HG03103 (cell line): Measurements from ENCODE around the gene ALPK1.

Source experiments
- ATAC-seq: cut with Tn5 transposase; IDR thresholded peaks from one replicate; pipeline ENCODE4 v1.9.1; 2021; ENCODE audit warnings: low read depth; ENCODE audit not compliant: unreplicated experiment

The ALPK1 gene

DNA sequence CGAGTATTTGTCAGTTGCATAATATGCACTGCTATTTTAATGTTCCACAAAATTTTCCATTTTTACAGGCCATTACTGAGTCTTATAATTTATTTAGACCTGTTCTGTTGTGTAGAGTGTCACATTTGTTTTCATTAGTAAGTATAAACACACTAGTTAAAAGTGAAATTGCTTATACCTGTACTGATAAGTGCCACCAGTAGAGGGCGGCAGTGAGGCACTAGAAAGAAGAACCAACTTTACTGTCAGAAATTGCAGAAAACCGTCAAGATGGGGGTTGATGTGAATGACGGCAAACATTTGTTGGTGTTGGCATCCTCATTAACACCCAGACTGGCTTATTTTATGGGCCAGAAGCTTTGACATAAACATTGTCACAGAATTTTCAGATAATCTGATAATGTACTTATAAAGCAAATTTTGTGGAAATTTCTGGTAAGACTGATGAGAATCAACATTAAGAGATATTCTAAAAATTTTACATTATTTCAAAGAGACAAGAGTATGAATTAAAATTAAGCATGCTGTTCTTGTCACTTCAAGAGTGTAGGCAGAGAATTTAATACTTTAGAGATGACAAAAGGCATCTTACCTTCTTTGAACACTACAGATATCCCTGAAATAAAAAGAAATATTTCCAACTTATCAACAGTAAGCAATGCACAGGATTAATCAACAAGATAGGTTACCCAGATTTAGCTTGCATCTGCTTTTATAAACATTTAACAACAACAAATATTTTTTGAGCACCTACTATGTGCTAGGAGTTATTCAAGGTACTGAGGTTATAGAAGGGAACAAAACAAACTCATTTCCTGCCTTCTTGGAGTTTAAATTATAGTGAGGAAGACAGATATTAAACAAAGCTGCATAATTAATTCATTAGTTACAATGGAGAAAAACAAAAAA, 24.9 kb downstream of the ALPK1 start:
- no peak for ATAC-seq

DNA sequence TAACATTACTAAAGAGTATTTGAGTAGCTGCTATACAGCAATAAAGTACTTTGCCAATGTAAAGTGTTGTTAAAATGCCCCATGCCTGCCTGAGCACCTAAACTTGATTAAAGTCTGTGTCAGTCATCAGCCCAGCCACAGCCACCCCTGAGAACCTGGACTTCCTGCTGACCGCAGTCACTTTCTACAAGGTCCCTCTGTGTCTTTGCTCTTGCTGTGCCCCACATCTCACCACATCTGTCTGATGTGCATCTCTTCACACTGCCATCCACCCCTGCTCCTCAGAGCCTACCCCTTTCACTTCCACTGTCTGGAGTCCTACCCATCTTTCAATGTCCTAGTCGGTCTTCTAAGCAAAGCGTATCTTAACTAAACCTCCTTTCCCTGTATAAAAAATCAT, 25.7 kb downstream of the ALPK1 start:
- ATAC-seq, result no peak

DNA sequence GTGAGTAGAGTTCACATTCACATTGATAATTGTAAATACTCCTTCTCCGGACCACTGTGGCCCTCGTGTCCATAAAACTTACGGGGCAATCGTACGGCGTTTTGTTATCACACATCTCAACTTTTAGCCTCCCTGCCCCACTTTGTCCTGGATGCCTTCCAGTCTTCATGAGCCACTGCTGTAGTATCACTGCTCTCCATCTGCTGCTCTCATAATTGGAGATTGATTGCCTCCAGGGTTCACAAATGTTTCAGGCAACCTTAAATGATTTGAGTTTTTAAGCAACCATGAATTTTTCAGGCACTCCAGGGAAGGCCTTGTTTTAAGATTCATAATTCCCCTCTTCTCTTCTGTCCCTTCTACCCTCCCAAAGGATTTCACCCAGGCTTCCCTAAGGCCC, 28.4 kb downstream of the ALPK1 start:
- ATAC-seq, result no peak

DNA sequence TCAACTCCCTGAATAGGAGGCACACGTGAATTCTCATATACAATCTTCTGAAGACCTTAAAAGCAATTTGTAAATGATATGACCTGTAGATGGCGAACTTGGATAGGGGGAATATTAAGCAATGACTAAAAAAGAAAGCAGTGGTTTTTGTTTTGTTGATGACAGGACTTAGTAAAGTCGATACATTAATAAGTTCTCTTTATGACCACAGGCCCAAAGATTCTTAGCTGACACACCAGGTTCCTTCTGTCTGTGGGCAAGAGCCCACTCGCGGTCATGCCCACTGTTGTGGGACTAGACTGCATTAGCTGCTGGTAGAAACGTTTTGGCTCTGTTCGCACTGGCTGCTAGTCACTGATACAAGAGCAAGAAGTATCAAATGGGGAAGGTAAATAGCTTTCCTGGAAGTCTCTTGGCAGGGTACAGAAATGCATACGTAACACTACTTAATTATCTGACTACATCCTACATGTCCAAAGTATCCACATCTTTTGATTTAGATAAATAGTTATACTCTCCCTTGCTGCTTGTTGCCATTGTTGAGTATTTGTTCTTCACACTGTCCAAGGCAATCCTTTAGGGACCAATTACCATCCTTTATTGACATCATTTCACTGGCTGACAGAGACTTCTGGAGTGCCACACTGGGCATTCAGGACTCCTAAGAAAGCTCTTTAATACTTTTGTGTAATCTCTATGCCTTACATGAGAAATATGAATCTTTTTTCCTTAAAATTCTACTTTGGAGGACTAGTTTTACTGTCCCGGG, 31.0 kb downstream of the ALPK1 start:
- peak; percentile 81 for ATAC-seq

DNA sequence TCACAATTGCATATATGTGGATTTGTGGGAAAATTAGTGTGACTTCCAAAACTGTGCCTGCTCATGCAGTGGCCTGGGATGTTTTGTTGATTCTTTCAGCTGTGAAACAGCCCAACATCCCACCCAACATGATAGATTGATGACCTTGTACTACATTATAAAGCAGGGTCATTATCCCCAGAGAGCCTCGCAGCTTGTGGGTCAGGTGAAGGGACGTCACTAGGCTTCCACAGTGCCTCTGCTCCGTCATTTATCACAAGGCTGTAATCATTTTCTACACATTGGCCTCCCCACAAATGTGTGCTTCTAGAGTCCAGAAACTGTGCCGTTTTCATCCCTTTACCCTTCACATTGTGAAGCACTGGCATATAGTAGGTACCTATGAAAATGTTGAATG, 31.6 kb downstream of the ALPK1 start:
- ATAC-seq, result no peak

DNA sequence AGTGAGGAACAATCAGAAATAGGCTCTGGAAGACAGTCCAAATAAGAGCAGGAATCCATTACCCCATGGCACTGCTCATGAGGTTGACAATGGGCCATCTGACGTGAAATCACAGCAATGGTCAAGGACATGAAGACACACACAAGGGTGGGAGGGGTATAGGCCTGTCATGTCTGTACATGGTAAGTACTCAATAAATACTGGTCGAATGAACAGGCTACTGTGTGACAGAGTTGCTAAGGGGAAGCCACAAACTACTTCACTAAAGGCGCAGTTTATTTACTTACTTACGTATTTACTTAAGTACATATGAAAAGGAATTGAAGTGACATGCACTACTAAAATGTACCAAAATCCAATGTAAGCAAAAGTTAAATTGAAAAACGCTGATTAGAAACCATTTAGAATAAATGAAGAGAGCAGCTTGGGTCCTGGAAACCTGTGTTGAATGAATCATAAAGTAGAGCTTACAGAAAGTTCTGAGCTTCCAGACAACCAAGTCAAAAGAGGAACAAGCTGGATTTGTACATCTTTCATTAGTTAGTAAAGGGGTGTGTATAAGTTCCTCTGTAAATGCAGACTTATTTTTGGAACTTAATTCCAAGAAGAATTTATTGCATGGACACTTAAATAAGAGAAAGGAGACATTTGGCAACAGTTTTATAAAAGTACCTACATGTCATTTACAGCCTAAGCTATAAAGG, 32.7 kb downstream of the ALPK1 start:
- ATAC-seq, result no peak

DNA sequence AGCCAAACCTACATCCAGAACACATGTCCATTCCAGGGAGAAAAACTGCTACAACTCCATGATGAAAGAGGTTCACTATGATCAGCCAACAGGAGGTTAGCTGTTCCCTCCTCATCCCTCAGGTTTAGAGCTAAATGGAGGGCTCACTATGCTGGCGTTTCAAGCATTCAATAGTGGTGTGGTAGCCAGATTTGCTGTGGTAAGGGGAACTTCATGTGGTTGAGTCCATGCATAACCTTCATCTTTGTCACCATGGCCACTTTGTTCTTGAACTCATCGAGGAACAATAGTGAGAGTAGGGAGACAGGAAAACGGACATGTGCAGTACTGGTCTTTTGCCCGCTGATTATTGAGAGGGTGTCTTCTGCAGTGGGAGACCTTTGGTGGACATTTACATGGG, 33.8 kb downstream of the ALPK1 start:
- ATAC-seq, result no peak

DNA sequence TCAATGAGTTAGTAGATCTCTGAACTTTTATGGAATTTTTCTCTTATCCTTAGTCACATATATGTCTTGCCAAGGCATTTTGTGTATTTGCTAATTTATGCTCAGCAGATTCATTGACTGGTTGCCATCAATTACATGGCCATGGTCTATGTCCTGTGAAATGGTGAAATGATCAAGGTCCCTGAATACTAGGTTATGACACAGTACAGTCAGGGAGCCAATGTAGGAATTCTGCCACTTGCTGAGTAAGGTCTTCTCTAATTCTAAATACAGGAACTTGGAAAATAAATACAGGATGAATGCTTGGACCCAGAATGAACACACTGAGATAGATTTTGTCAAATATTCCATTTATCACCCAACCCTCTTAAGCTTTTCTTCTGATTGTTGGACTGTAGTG, 35.2 kb downstream of the ALPK1 start:
- ATAC-seq, result no peak

DNA sequence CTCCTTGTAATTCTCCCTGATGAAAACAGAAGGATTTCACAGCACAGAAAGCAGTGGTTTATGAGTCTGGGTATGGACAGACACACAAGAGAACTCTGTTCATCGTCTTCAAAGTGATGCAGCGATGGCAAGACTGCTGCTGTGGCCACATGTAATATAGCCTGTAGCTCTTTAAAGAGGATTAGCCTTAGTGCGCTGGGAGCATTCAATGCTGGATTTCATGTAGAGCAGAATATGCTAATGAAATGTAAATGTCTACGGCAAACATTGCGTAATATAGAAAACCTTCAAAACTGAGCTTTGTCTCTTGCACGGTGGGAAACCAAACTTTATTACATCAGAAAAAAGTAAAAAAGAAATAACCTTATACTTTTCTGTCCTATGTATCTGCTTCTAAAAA, 42.9 kb downstream of the ALPK1 start:
- ATAC-seq, result no peak

DNA sequence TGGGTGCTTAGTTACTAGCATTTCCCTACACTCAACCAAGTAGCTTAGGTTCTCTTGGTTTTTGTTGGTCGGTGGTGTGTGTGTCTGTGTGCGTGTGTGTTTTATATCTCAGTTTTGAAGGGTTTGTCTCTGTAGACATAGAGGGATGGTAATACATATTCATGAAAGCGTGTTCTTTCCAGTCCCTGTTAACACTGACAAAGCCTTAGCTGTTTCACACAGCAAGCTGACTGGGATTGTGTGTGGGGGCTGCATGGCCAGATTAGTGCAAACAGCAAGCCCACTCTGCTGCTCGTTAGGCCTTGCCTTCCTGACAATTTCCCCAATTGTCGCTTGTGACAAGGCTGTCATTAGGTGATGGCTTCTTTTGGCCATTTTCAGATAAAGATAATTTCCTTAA, 43.9 kb downstream of the ALPK1 start:
- ATAC-seq, result no peak

DNA sequence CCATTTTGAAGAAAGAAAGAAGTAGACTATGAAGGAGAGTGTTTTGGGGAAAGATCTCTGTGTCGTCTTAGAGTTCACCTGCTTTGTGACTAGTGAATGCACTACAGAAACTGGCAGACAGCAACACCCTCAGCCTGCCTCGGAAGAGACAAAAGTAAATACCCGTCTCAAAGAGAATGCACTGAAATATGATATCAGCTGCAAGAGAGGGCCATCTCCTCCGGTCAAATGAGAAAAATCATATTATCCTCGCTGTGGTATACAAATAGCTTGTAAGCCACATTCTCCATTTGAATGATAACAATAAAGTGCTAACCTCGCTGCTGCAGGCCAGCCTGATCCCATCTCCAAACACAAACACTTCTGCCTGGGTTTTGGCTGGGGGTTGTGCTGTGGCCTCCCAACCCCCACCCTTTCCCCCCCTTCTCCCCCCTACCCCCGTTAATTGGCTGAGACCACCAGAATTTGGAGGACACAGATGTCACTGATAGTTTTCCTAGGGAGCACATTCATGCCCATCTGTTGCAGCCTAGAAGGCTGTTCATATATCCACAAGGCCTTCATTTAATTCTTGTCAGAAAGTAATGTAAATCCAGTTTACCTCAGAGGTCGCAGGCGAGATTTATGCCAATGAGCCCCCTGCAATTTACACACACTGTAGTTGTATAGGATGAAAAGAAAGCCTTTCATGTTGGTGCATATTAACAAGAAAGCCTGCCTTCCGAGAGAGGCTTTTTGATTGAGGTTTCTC, 46.3 kb downstream of the ALPK1 start:
- no peak for ATAC-seq

DNA sequence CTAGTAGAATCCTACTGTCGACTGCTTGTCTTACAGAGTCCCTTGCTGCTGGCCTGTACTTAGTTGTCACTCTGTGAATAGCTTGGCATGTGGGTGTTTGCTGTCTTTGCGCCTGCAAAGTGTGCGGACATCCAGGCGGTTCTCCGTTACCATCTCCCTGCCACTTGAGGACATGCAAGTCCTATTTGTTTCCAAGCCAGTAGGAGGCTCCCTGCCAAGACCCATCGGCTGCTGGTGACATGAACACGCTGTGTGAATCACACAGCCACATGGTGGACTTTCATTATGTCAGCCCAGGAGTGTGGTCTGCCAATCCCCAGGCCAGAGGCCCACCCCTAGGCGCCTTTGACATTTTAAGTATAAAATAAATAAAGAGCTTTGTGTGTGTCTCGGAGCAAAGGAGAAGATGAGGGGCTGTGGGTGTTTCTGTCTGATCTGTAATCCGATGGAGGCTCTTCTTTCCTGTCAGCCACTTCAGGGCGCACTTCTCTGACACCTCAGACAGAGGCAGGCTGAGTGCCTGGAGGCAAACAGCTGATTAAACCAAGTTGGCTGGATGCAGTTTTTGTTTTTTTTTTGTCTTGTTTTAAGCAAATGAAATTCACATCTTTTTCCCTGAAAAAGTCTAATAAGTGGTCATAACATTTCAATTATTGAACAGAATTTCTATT, 51.5 kb downstream of the ALPK1 start:
- ATAC-seq, result no peak

DNA sequence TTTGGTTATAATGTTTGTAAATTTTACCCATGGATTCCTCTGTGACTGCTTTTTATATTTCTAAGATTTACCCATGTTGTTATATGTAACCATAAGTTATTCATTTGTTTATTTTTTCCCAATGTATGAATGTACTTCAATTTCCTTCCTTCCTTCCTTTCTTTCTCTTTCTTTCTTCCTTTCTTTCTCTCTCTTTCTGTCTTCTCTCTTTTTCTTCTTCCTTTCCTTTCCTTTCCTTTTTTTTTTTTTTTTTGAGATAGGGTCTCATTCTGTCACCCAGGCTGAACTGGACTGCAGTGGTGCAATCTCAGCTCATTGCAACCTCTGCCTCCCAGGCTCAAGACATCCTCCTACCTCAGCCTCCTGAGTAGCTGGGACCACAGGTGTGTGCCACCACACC, 55.6 kb downstream of the ALPK1 start:
- ATAC-seq, result no peak

DNA sequence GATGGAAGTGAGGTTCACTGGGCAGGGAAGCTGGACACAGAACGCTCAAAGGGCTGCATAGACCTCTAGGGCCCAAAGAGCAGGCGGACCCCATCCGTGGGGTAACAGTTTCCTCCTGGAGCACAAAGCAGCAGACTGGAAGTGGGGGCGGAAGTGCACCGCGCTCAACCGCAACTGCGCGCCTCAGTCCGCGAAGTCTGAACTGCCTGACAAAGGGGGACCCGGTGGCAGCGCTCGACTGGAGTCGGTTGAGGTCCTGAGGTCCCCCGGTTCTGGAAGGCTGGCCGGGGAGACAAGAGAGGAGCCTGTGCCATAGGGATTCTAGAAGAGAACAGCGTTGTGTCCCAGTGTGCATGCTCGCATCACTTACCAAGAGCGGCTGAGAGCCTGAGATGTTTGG, 58.5 kb downstream of the ALPK1 start:
- ATAC-seq, result no peak

DNA sequence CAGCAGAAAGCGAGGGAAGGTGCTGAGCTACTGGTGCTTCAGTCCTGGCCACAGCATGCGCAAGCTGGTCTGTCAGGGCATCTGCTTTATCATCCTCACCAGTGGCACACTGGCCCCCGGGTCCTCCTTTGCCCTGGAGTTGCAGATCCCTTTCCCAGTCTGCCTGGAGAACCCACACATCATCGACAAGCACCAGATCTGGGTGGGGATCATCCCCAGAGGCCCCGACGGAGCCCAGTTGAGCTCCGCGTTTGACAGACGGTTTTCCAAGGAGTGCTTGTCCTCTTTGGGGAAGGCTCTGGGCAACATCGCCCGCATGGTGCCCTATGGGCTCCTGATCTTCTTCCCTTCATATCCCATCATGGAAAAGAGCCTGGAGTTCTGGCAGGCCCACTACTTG, 60.3 kb downstream of the ALPK1 start:
- ATAC-seq, result no peak

DNA sequence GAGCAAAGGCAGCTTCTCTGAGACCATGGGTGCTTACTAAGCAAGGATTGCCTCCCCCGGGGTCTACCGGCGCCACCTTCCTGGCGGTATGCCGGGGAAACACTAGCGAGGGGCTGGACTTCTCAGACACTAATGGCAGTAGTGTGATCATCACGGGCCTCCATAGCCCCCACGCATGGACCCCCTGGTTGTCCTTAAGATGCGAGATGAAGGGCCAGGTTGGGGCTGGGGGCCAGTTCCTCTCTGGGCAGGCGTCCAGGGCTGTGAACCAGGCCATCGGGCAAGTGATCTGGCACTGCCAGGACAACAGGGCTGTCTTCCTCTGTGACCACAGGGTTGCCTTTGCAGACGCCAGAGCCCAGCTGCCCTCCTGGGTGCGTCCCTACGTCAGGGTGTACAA, 60.7 kb downstream of the ALPK1 start:
- no peak for ATAC-seq

DNA sequence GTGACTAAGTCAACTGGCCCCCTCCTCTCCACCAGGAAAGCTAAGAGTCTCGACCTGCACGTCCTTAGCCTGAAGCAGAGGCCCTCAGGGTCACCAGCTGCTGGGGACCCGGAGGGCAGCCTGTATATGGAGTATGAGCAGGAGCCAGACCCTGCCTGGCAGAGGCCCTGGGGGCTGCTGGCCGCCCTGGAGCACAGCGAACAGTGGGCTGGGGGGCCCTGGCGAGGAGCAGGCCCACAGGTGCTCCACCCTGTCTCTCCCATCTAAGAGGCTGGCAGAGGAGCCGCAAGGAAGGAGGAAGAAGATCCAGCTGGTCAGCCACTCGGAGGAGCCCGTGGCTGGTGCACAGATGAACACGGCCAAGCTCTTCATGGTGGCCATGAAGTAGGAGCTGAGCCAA, 61.2 kb downstream of the ALPK1 start:
- no peak for ATAC-seq

DNA sequence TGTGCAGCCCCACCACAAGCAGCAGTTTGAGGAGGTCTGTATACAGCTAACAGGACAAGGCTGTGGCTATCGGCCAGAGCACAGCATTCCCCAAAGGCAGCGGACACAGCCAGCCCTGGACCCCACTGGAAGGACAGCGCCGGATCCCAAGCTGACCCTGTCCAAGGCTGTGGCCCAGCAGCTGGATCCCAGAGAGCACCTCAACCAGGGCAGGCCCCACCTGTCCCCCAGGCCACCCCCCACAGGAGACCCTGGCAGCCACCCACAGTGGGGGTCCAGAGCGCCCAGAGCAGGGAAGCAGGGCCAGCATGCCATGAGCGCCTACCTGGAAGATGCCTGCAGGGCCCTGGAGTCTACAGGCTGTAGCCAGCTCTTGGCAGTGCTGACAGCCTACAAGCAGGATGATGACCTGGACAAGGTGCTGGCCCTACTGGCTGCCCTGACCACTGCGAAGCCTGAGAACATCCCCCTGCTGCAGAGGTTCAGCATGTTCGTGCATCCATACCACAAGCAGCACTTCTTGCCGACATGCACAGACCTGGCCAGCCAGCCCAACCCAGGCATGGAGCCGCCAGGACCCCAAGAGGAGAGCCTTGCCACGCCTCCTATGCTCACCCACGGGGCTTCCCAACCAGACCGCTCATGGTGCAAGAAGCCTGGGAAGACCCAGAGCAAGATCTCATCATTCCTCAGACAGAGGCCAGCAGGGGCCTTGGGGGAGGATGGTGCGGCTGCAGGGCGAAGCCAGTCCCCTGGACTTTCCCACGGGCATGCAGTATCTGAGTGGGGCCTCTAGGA, 62.0 kb downstream of the ALPK1 start:
- ATAC-seq, result no peak

DNA sequence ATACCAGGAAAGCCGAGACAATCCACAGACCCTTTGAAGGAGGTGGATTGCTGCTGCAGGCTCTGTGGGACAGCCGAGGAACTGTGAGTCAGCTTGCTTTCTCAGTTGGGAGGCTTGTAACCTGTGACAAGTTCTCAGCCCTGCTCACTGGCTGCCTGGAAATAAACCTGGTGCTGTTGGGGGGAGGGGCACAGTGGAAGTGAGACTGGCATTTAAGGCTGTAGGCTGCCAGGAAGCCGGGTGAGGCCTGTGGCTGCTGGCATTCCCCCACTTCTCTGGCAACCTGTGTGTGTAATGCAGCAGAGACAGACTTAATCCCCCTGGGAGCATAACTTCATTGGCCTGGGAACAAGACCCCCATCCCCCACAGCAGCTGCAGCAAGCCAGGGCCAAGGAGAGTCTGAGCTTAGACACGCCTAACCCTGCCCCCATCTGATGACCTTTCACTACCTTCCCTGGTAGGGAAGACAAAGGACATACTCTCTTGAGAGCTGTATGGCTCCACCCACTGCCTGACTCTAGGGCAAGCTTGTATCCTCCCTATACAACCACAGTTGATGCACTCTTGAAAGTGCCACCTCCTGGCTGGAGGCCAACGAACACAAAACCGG, 64.1 kb downstream of the ALPK1 start:
- ATAC-seq, result no peak
